OCI-LY3 (cell line): Measurements from ENCODE around the gene KLF15.

Source experiments
- H2AFZ ChIP-seq: fragments of 200-600, 300-600 bp; shearing (Covaris generic); 2 replicates; pipeline ENCODE4 v1.6.0; 2014; ENCODE audit warnings: antibody characterized with exemption, low read depth, low read length
- H3K27ac ChIP-seq: fragments of 200-600, 300-600 bp; sonication (generic); 2 replicates; pipeline ENCODE4 v1.5.1; 2014; ENCODE audit warnings: mild to moderate bottlenecking, low read length, moderate library complexity, mixed read lengths
- H3K27me3 ChIP-seq: fragments of 200-600, 300-600 bp; sonication (generic); 2 replicates; pipeline ENCODE4 v1.6.1; 2014; ENCODE audit warnings: low read depth, low read length, mixed read lengths
- H3K36me3 ChIP-seq: fragments of 200-600, 300-600 bp; sonication (generic); replicated peaks from 2 replicates; pipeline ENCODE3; 2014; ENCODE audit warnings: low read depth, low read length, mixed read lengths
- H3K4me1 ChIP-seq: fragments of 300-600, 200-600 bp; sonication (generic); 2 replicates; pipeline ENCODE4 v1.6.1; 2014; ENCODE audit warnings: low read length, mixed read lengths
- H3K4me2 ChIP-seq: fragments of 200-600, 300-600 bp; sonication (generic); 2 replicates; pipeline ENCODE4 v1.6.1; 2014; ENCODE audit warnings: low read length, mixed read lengths
- H3K4me3 ChIP-seq: fragments of 300-600, 200-600 bp; sonication (generic); 2 replicates; pipeline ENCODE4 v1.5.1; 2014; ENCODE audit warnings: antibody characterized with exemption, mild to moderate bottlenecking, low read length, moderate library complexity
- H3K79me2 ChIP-seq: fragments of 300-600, 200-600 bp; shearing (Covaris generic); 2 replicates; pipeline ENCODE4 v1.6.1; 2014; ENCODE audit warnings: mild to moderate bottlenecking, low read length, mixed read lengths
- H3K9ac ChIP-seq: fragments of 300-600, 200-600 bp; shearing (Covaris generic); 2 replicates; pipeline ENCODE4 v1.6.0; 2014; ENCODE audit warnings: mild to moderate bottlenecking, low read length, moderate library complexity
- H3K9me3 ChIP-seq: fragments of 200-600, 300-600 bp; shearing (Covaris generic); 2 replicates; pipeline ENCODE4 v1.6.1; 2014; ENCODE audit warnings: low read length, mixed read lengths; ENCODE audit not compliant: insufficient read depth
- H4K20me1 ChIP-seq: fragments of 200-600, 300-600 bp; sonication (generic); 2 replicates; pipeline ENCODE4 v1.6.1; 2016; ENCODE audit warnings: low read length, mixed read lengths; ENCODE audit not compliant: insufficient read depth
- EZH2phosphoT487 ChIP-seq: fragments of 200-600 bp; shearing (Covaris generic); IDR thresholded peaks from 2 replicates; pipeline ENCODE4 v1.6.1; 2018; ENCODE audit warnings: antibody characterized with exemption, mixed run types, low read depth
- TF ChIP-seq, protein P1 (sequence below): fragments of 200-600, 300-600 bp; sonication (generic); IDR thresholded peaks from 2 replicates; pipeline ENCODE4 v1.5.1; 2014; ENCODE audit warnings: antibody characterized with exemption, low read length, low read depth

KLF15 gene

DNA sequence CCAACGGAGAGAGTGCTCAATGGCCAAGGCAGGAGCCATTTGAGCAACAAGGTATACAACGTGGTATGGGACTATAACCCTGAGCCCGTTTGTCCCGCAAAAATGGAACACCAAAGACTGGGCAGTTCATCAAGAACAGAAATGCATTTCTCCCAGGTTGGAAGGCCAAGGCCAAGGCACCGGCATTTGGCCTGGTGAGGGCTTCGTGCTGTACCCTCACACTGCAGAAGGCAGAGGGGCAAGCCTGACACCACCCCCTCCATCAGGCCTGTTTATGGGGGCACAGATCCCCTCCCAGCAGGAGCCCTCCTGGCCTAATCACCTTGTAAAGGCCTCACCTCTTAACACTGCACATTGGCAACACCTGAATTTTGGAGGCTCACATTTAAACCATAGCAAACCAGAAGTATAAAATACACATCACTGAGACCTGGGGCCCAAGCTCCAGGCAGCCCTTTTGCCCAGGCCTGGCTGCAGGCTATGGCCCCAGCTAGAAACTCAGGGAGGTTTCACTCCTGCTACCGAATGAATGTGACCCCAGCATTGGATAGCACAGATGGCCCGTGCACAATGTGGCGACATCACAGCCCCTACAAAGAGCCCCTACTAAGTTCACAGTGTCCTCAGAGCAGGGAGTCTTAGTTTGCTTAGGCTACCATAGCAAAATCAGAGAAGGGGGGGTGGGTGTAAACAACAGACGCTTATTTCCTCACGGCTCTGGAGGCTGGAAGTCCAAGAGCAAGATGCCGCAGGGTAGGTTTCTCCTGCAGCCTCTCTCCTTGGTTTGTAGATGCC lies 47.1 kb downstream of the KLF15 start:
- no peak overlapping the region for H3K4me3 ChIP-seq
- TF ChIP-seq EZH2phosphoT487: no peak
- TF ChIP-seq, protein P1, sequence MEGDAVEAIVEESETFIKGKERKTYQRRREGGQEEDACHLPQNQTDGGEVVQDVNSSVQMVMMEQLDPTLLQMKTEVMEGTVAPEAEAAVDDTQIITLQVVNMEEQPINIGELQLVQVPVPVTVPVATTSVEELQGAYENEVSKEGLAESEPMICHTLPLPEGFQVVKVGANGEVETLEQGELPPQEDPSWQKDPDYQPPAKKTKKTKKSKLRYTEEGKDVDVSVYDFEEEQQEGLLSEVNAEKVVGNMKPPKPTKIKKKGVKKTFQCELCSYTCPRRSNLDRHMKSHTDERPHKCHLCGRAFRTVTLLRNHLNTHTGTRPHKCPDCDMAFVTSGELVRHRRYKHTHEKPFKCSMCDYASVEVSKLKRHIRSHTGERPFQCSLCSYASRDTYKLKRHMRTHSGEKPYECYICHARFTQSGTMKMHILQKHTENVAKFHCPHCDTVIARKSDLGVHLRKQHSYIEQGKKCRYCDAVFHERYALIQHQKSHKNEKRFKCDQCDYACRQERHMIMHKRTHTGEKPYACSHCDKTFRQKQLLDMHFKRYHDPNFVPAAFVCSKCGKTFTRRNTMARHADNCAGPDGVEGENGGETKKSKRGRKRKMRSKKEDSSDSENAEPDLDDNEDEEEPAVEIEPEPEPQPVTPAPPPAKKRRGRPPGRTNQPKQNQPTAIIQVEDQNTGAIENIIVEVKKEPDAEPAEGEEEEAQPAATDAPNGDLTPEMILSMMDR: no peak
- H3K27ac ChIP-seq: no peak overlapping the region
- H3K79me2 ChIP-seq: no peaks in the 10 kb centered on the region
- no peaks in the 10 kb centered on the region for H4K20me1 ChIP-seq
- no peaks in the 10 kb centered on the region for H3K27me3 ChIP-seq
- no peaks in the 10 kb centered on the region for H3K4me1 ChIP-seq
- H2AFZ ChIP-seq: no peak overlapping the region
- no peak overlapping the region for H3K4me2 ChIP-seq
- no peaks in the 10 kb centered on the region for H3K36me3 ChIP-seq
- H3K9ac ChIP-seq: no peak overlapping the region
- H3K9me3 ChIP-seq: no peaks in the 10 kb centered on the region

DNA sequence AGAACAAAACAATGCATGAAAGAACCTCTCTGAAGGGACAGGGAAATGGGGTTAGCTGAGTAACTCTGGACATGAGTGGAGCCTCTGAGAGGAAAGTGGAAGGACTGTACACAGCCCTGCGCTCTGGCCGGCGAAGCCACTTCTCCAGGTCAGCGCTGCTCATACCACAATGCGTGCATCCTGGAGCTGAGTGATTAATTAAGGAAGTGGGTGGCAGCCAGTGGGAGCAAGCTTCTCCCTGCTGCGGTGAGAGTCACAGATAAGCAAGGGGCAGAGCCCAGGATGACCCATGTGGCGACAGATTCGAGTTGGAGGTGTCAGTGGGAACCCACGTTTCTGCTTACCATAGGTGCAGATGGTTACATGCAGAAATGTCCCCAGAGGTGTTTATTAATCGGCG lies 48.0 kb downstream of the KLF15 start:
- no peaks in the 10 kb centered on the region; the same call in 1 of the 2 replicates for H3K27me3 ChIP-seq
- no peak overlapping the region for H3K9ac ChIP-seq
- no peaks in the 10 kb centered on the region for H3K9me3 ChIP-seq
- H3K4me3 ChIP-seq: no peak overlapping the region
- no peak for TF ChIP-seq EZH2phosphoT487
- TF ChIP-seq, protein P1: no peak
- H2AFZ ChIP-seq: no peak overlapping the region
- H3K4me2 ChIP-seq: no peak overlapping the region
- no peaks in the 10 kb centered on the region for H4K20me1 ChIP-seq
- no peak overlapping the region for H3K27ac ChIP-seq
- no peaks in the 10 kb centered on the region for H3K4me1 ChIP-seq
- H3K79me2 ChIP-seq: no peaks in the 10 kb centered on the region
- no peaks in the 10 kb centered on the region for H3K36me3 ChIP-seq

DNA sequence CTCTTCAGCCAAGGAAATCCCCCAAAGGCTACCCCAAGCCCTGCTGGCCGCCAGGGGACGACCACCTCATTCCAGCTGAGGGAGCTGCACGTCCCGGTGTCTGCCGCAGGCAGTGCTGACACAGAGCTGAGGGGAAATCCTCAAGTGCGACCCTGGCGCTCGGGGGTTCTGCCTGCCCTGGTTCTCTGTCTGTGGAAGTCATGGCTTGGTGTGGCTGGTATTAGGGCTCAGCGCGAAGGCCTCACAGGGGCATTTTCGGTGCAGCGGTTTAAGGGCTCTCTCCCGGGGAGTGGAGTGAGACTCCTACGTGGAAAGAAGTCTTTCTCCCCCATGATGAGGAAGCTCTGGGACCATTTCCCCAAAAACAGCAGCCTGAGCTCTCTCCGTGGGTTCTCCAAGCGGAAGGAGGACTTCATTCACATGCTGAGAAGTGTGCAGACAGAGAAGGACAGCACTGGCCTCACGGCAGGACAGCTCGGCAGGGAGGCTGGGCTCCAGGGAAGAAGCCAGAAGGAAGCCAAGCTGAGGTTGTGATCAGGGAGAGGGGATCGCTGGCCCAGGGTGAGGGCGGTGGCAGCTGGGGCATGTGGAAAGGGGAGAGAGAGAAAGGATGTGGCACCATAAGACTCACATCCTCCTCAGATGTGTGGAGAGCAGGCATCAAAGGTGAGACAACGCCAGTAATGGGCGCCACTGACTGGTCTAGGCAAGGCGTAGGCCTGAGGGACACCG lies 48.6 kb downstream of the KLF15 start:
- Histone ChIP-seq H3K79me2 (no peaks in the 10 kb centered on the region), H2AFZ (no peak overlapping the region), H3K36me3 (no peaks in the 10 kb centered on the region), H3K4me3 (no peak overlapping the region), H3K9me3 (no peaks in the 10 kb centered on the region), H3K4me1 (no peaks in the 10 kb centered on the region), H3K27me3 (no peaks in the 10 kb centered on the region; the same call in 1 of the 2 replicates), H4K20me1 (no peaks in the 10 kb centered on the region), H3K9ac (no peak overlapping the region), H3K4me2 (no peak overlapping the region), H3K27ac (no peak overlapping the region)
- TF ChIP-seq, protein P1: no peak
- no peak for TF ChIP-seq EZH2phosphoT487

DNA sequence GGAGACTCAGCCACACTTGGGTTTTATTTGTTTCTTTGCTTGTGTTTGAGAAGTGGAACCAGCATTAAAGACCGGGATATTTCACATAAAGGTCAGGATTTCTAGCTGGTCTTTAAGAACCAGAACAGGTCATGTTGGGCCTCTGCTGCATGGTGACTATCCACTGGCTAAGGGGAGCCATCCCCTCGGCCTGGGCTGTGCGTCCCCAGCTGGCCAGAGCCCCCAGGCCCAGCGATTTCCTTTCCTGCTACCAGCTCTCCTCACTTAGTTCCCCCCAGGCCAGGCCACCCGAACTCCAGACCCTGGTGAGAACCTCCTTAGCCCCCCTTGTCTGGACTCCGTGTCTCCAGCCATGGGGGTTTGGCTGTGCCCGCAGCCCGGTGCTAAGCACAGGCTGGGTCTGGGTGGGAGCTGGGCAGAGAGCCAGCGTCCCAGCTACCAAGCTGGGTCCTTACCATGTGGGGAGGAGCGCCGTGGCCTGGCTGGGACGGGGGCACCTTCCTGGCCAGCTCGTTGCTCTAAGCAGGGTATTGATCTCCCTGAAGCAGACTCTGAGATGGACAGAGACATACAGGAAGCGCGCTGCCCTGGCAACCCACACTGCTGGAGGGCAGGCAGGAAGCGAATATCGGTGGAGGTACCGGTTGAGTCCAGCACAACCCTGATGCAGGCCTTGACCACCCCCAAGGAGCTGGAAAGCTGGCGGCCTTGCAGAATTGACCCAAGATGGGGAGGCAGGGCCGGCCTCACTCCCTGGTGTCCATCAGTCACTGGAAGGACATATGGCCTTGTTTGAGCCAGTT lies 49.4 kb downstream of the KLF15 start:
- no peak overlapping the region for H3K9ac ChIP-seq
- no peaks in the 10 kb centered on the region for H3K79me2 ChIP-seq
- H3K9me3 ChIP-seq: 0 out of 2 replicates have a peak, but pooled peaks cover 2% of the 10 kb centered on the region
- H2AFZ ChIP-seq: no peak overlapping the region
- H3K36me3 ChIP-seq: no peaks in the 10 kb centered on the region
- no peaks in the 10 kb centered on the region for H3K4me1 ChIP-seq
- H3K27ac ChIP-seq: no peak overlapping the region
- H4K20me1 ChIP-seq: no peaks in the 10 kb centered on the region
- no peak overlapping the region for H3K4me3 ChIP-seq
- no peak overlapping the region for H3K4me2 ChIP-seq
- TF ChIP-seq, protein P1: no peak
- no peak for TF ChIP-seq EZH2phosphoT487
- H3K27me3 ChIP-seq: peaks cover 3% of the 10 kb centered on the region; the same call in 1 of the 2 replicates
